Skin of body (tissue), 3 donors: ENCODE measurements around the gene ASXL2. TPM values are rescaled to one million over a fixed set of nuclear protein-coding genes. Genes with fewer than 3 reads are reported as not detected.

Source experiments
- DNase-seq: peaks from one replicate; lab custom pipeline; 2025; lab: John Stamatoyannopoulos, UW
- small RNA-seq: library from RNA; depleted of rRNA; stranded (forward); fragments of <200 nt; gene quantifications from one replicate; pipeline ENCODE3, GENCODE V24; 2014; ENCODE audit warnings: low replicate concordance
- total RNA-seq: library from RNA; depleted of rRNA; stranded (reverse); fragments of >200 nt; gene quantifications from one replicate; pipeline ENCODE4 v1.2.3, GENCODE V29; 2014

ASXL2 gene
- total RNA-seq, 1 donor from 2014 or later: 9.9 TPM

DNA sequence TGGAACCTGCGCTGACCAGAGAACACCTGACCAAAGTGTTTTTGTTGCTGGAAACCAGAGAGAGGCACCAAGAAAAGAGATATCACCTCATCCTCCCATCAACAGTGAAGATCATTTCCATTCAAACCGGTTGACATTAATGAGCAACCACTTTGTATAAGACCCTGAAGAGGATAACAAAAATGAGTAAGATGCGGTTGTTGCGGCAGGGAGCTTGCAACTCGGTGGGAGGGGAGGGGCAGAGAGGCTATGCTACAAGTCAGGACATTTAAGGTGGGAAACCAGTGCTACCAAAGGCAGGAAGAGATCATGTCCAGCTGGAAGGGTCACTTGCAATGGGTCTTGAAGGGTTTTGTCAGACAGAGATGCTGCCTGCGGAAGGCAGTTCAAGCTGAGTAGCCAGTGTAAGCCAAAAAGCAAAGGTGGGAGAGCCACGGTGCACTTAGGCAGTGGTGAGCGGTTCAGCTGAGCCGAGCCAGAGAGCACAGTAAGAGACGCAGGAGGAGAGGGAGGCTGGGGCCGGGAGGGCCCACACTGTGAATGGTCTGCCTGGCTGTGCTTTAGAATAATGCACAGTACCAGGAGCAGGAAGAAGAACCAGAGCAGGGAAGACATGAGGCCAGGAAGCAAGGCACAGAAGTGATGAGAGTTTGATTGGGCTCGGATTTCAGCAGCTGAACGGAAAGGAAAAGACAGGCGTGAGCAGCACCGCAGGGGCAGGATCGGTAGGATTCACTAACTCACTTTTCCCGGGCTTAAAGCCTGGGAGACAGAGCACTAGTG lies 180.5 kb downstream of the ASXL2 start:
- DNase-seq: no peak

- no peak for DNase-seq
These were observed 185.4 kb downstream of the ASXL2 start for GRCh38 chr2:25692737-25693445.

GRCh38 chr2:25692143-25692542 lies 186.1 kb downstream of the ASXL2 start:
- DNase-seq: no peak

- DNase-seq: no peak
These were observed 188.2 kb downstream of the ASXL2 start for GRCh38 chr2:25690058-25690457.

- DNase-seq: no peak
These were observed 190.1 kb downstream of the ASXL2 start for GRCh38 chr2:25688236-25688635.

DNA sequence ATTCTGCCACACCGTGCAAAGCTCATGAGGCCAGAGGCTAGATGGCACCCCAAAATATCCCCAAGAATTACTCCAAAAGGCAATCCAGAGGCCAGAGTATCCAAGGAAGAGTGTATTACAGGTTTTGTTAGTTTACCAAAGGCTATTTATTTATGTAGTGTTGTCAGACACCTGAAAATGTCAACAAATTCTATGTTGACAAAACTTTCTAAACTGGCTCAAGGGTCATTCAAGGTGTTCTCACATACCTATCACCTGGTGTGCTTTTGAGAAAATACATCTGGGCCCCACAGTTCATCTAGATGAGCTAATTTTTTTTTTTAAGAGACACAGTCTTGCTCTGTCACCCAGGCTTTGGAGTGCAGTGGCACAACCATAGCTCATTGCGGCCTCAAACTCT lies 192.5 kb downstream of the ASXL2 start:
- DNase-seq: no peak

- DNase-seq: no peak
These were observed 193.5 kb downstream of the ASXL2 start for GRCh38 chr2:25684577-25685473.

Small RNAs within 50 kb of the gene (small RNA-seq; reads per million reads assigned to genes)
- gene NDUFB4P4 (not detected), gene RF00019 (not detected)

Other genes with a start within 250 kb of the ASXL2 start
- gene DTNB, start 204.9 kb downstream of the ASXL2 start, total RNA-seq: 9.2 TPM
- 6.3 TPM for gene KIF3C, start 104.0 kb upstream of the ASXL2 start, total RNA-seq
- 61.7 TPM for gene RAB10, start 155.6 kb upstream of the ASXL2 start, total RNA-seq